Peyer's patch (tissue), 4 donors: ENCODE results near the gene KRT37.

Experiments used
- POLR2A ChIP-seq, 2 donors: fragments of 450-650 bp; IDR thresholded peaks; one replicate each; pipeline ENCODE4 v1.5.1; 2017; ENCODE audit warnings: antibody characterized with exemption in 2 of 2, mild to moderate bottlenecking in 2 of 2, moderate library complexity in 2 of 2
- TF ChIP-seq, protein P1 (sequence below), 6 experiments: fragments of 450-650 bp in 4 of 6; fragments of 200-600 bp in 2 of 6; sonication (generic) in 1 of 6; IDR thresholded peaks; one replicate each; pipeline ENCODE4 v1.5.1; 2017 to 2019; ENCODE audit warnings: antibody characterized with exemption in 6 of 6, mild to moderate bottlenecking in 3 of 6, moderate library complexity in 1 of 6

DNA sequence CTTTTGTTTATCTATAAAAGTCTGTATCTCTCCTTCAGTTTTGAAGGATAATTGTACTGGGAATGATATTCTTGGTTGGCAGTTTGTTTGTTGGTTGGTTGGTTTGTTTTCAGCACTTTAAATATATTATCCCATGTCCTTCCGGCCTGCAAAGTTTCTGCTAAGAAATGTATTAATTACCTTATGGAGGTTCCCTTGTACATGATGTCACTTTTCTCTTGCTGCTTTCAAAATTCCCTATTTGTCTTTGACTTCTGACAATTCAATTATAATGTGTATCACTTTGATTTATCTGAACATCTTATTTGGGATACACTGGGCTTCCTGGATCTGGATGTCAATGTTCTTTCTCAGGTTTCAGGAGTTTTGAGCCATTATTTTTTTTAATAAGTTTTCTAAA, 38.2 kb downstream of the KRT37 start:
- TF ChIP-seq, protein P1, sequence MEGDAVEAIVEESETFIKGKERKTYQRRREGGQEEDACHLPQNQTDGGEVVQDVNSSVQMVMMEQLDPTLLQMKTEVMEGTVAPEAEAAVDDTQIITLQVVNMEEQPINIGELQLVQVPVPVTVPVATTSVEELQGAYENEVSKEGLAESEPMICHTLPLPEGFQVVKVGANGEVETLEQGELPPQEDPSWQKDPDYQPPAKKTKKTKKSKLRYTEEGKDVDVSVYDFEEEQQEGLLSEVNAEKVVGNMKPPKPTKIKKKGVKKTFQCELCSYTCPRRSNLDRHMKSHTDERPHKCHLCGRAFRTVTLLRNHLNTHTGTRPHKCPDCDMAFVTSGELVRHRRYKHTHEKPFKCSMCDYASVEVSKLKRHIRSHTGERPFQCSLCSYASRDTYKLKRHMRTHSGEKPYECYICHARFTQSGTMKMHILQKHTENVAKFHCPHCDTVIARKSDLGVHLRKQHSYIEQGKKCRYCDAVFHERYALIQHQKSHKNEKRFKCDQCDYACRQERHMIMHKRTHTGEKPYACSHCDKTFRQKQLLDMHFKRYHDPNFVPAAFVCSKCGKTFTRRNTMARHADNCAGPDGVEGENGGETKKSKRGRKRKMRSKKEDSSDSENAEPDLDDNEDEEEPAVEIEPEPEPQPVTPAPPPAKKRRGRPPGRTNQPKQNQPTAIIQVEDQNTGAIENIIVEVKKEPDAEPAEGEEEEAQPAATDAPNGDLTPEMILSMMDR (IDR thresholded peaks at IDR 0.05), result no peak
- no peak for TF ChIP-seq POLR2A (IDR thresholded peaks at IDR 0.05)
